Nephron progenitor cell (in vitro differentiated cells): ENCODE measurements around the gene BCL6B.

ENCODE experiments used
- DNase-seq: peaks from one replicate; pipeline ENCODE4 v3.0.0; 2021
- H3K27ac Mint-ChIP-seq: 2 replicates; pipeline ENCODE4 v1.8.0; 2021; ENCODE audit warnings: mild to moderate bottlenecking, moderate library complexity, mixed read lengths
- H3K27me3 Mint-ChIP-seq: 2 replicates; pipeline ENCODE4 v1.8.0; 2021; ENCODE audit warnings: mild to moderate bottlenecking, low read depth, mixed read lengths; ENCODE audit not compliant: poor library complexity
- H3K36me3 Mint-ChIP-seq: 2 replicates; pipeline ENCODE4 v1.8.0; 2021; ENCODE audit warnings: low read depth, mixed read lengths
- H3K4me1 Mint-ChIP-seq: 2 replicates; pipeline ENCODE4 v1.8.0; 2021; ENCODE audit warnings: mixed read lengths
- H3K4me3 Mint-ChIP-seq: 2 replicates; pipeline ENCODE4 v1.8.0; 2021; ENCODE audit warnings: mild to moderate bottlenecking, moderate library complexity, mixed read lengths
- H3K9me3 Mint-ChIP-seq: 2 replicates; pipeline ENCODE4 v1.8.0; 2021; ENCODE audit warnings: mild to moderate bottlenecking, moderate library complexity, mixed read lengths
- TF ChIP-seq, protein P1 (sequence below): fragments of 200-600 bp; sonication (generic); IDR thresholded peaks from 2 replicates; pipeline ENCODE4 v1.5.0; 2021; ENCODE audit warnings: antibody characterized with exemption

BCL6B gene

DNA sequence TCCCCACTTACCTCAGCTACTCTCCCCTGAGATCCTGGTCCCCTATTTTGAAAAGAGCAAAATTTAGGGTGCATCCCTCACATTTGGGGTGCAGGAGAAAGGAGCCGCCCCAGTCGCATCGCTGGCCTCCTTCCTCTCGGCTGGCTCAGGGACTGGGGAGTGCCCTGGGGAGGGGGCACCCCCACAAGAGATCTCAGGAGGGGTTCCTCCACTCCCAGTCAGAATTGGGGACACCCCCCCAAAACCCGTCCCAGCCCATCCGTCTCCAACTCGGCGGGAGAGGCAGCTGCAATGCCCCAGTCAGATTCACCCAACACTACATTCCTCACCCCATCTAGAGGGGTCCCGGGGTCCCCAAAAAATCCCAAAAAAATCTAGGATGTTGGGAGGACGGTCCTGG is 3.5 kb upstream of the BCL6B start:
- Mint-ChIP-seq H3K36me3 (no peaks in the 10 kb centered on the region), H3K4me1 (peaks cover 83% of the 10 kb centered on the region), H3K4me3 (peak overlapping the region; percentile 40), H3K27me3 (peaks cover 32% of the 10 kb centered on the region), H3K9me3 (no peaks in the 10 kb centered on the region), H3K27ac (peak overlapping the region; percentile 36)
- TF ChIP-seq, protein P1, sequence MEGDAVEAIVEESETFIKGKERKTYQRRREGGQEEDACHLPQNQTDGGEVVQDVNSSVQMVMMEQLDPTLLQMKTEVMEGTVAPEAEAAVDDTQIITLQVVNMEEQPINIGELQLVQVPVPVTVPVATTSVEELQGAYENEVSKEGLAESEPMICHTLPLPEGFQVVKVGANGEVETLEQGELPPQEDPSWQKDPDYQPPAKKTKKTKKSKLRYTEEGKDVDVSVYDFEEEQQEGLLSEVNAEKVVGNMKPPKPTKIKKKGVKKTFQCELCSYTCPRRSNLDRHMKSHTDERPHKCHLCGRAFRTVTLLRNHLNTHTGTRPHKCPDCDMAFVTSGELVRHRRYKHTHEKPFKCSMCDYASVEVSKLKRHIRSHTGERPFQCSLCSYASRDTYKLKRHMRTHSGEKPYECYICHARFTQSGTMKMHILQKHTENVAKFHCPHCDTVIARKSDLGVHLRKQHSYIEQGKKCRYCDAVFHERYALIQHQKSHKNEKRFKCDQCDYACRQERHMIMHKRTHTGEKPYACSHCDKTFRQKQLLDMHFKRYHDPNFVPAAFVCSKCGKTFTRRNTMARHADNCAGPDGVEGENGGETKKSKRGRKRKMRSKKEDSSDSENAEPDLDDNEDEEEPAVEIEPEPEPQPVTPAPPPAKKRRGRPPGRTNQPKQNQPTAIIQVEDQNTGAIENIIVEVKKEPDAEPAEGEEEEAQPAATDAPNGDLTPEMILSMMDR: no peak
- DNase-seq: no peak

DNA sequence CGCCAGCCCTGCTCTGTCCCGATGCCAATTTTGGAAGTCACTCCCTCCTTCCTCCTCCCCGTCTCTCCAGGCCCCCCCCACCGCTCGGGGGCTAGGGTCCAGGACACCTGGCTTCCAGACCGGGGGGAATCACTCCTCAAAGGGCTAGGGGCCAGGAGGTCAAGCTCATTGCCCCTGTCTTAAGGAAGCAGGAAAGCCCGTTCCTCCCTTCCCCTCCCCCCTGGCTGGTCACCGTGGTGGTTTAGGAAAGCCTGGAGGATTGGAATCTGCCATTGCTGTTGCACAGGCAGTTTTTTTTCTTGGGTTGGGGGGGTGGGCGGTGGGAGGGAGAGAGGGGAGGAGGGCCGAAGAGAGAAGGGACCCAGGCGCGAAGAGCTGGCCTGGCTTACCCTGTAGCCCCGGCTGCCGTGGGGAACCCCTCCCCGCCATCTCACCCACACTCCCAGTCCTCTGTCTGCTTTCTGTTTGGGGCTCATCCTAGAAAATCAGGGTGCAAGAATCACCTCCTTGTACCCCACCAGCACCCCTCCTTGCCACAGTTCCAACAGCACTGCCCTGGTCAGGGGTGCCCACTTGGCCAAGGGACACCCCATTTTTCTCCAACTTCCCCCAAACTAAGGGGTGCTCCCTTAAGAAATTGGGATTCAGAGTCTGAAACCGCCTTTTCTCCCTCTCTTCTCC is 2.9 kb upstream of the BCL6B start:
- H3K36me3 Mint-ChIP-seq: no peaks in the 10 kb centered on the region
- DNase-seq: peak; percentile 60
- TF ChIP-seq, protein P1: no peak
- peak overlapping the region; percentile 40 for H3K4me3 Mint-ChIP-seq
- peaks cover 80% of the 10 kb centered on the region for H3K4me1 Mint-ChIP-seq
- peaks cover 34% of the 10 kb centered on the region for H3K27me3 Mint-ChIP-seq
- no peaks in the 10 kb centered on the region for H3K9me3 Mint-ChIP-seq
- peak overlapping the region; percentile 36 for H3K27ac Mint-ChIP-seq

DNA sequence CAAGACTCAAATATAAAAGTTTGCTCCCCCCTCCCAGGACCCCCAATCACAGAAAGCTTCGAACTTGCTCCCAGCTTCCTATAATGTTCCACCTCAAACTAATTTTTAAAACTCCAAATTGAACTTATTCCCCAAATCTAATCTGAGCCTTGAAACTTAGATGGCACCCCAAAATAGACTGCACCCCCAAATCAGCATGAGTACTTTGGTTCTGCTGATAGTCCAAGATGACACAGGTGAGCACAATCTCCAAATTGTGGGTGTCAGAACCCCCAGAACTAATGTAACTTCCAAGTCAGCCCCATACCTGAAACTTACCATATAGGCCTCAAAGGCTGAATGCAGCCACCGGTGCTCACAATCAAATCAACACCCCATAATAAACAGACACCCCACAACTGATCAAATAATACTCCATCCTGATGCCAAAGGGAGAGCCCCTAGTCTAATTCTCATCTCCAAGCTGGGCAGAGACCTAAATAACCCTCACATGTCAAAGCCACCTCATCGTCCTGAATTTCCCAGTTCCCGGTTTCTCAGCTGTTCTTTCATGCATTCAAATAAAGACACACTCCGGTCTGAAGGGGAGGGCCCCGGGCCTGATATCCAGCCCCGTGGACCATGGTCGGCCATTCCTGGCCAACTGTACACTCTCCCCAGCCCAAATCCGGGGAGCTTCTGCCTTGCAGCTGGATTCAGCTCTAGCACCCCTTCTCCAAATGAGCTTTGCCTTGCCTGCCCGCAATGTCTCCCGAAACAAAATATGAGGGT is 1.8 kb upstream of the BCL6B start:
- DNase-seq: no peak

DNA sequence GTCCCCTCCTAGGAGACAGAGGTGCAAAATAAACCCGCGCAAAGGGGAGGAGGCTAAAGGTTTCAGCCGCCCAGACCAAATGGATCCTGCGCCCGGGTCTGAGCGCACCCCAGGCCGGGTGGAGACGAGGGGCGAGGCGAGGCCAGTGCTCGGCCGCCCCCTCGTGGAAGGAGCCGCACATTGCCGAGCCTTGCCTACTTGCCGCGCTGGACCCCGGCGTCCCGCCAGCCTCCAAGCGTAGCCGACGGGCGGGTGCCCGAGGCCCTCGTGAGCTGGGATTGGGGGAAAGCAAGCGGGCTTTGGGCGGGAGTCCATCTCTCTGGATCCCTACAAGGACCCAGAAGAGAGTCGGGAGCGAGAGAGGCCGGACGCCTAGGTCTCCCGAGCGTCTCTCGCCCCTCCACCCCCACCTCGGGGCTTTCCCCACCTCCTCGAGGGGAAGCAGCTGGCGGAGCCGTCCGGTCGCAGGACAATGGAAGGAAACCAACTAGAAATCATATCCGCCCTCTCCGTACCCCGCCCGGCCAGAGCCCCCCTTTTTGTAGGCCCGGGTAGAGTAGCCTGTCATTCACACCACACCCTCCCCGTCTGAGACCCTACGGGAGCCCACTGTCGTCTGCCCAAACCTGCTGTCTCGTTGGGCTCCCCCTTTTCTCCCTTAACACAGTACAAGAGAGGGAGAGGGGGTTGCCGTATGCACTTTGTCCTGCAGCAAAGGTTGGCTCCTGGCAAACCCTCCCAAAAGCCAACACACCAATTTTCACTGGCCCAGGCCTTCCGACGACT is 664 bp upstream of the BCL6B start:
- Mint-ChIP-seq H3K9me3 (no peaks in the 10 kb centered on the region), H3K27ac (no peak overlapping the region), H3K27me3 (peaks cover 41% of the 10 kb centered on the region)

More for the DNA sequence above, 1.8 kb upstream of the BCL6B start:
- H3K4me1 Mint-ChIP-seq: peaks cover 69% of the 10 kb centered on the region
- no peaks in the 10 kb centered on the region for H3K9me3 Mint-ChIP-seq
- H3K36me3 Mint-ChIP-seq: no peaks in the 10 kb centered on the region
- peak overlapping the region; percentile 52 for H3K4me3 Mint-ChIP-seq
- no peak overlapping the region for H3K27ac Mint-ChIP-seq
- TF ChIP-seq, protein P1: no peak
- peaks cover 39% of the 10 kb centered on the region for H3K27me3 Mint-ChIP-seq

DNA sequence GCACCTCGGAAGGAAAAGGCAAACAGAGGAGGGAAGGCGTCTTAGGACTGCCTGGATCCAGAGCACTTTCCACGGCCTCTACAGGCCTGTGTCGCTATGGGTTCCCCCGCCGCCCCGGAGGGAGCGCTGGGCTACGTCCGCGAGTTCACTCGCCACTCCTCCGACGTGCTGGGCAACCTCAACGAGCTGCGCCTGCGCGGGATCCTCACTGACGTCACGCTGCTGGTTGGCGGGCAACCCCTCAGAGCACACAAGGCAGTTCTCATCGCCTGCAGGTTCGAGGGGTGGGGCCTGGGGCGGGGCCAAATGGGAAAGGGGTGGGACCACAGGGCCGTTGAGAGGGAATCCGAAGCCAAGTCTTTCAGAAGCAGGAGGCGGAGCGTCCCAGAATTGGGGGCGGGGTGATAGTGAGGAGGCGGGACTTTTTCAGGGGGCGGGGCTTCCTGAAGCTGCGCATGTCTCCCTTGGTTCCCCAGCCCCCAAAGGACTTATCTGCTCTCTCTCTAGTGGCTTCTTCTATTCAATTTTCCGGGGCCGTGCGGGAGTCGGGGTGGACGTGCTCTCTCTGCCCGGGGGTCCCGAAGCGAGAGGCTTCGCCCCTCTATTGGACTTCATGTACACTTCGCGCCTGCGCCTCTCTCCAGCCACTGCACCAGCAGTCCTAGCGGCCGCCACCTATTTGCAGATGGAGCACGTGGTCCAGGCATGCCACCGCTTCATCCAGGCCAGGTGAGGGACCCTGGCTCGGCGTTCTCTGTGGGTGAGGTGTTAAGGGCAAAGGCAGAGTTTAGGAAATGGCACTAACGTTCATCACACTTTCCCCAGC is 939 bp downstream of the BCL6B start:
- Mint-ChIP-seq H3K27me3 (peaks cover 41% of the 10 kb centered on the region), H3K36me3 (no peaks in the 10 kb centered on the region), H3K4me1 (peaks cover 42% of the 10 kb centered on the region), H3K4me3 (peak overlapping the region; percentile 74), H3K9me3 (no peaks in the 10 kb centered on the region), H3K27ac (no peak overlapping the region)
- DNase-seq: peak; percentile 94
- TF ChIP-seq, protein P1: no peak

More for the DNA sequence above, 664 bp upstream of the BCL6B start:
- DNase-seq: peak; percentile 89
- Mint-ChIP-seq H3K4me3 (peak overlapping the region; percentile 74), H3K4me1 (peaks cover 58% of the 10 kb centered on the region), H3K36me3 (no peaks in the 10 kb centered on the region)
- TF ChIP-seq, protein P1: peak; percentile 91
